ENCODE data around the gene BTBD9. TPM values are rescaled to one million over a fixed set of nuclear protein-coding genes. Genes with fewer than 3 reads are reported as not detected.

The BTBD9 gene
- total and polyA plus RNA-seq, 2 experiments from 2014 or later: 10.0 to 13.7 TPM

DNA sequence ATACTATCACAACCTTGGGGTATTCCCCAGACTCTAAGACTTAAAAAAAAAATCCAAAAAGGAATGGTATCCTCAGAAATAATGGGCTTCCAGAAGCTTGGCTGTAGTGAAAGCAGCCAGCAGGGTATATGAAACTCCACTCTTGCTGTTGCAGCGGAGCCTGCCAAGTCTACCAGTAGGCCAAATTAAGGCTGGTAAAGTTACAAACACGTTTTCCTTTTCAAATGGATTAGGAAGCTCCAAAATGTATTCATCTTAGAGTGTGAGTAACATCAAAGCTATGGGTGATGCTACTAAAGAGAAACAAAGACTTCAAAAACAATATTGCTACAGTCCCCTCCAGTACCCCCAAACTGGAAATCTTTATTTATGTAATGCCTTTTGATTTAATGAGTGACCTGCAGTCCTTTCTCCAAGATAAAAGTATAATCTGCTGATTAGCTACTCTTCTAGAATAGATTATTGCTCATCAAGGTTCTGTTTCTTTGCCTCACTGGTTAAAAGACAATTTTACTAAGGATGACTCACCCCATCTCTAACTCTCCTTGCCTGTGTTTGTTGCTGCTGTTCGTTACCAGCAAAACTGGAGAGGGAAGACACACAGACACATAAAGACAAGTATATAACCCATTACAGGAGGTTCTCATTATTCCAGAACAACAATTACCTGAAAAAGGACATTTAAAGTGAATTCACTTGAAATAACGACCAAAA, 84.9 kb downstream of the BTBD9 start:
- no peak overlapping the region for H2AFZ ChIP-seq
- peaks cover 20% of the 10 kb centered on the region for H3F3A ChIP-seq (ENCODE audit: insufficient read depth)
- H3K9me3 ChIP-seq (ENCODE audit: low read depth): no peaks in the 10 kb centered on the region
- peak overlapping the region; percentile 1; the same call in 1 of the 2 replicates for H3K9ac ChIP-seq
- peak overlapping the region; percentile 33 for H3K4me2 ChIP-seq (ENCODE audit: unreplicated experiment)
- 0 out of 2 replicates have a peak, but pooled peaks cover 4% of the 10 kb centered on the region for H3K9me2 ChIP-seq (ENCODE audit: insufficient read depth)
- in situ Hi-C loops (cut with MboI): no loop called here
- peak; percentile 82 for DNase-seq
- H3K36me3 ChIP-seq (ENCODE audit: low read depth): no peaks in the 10 kb centered on the region
- 30 to 32% methylated on average over 4 of the region's 4 CpGs for WGBS, 2 experiments (ENCODE audit: low coverage in 1 of 2, low lambda C conversion rate in 2 of 2, missing lambda C conversion rate in 2 of 2)
- H3K27me3 ChIP-seq (replicated peaks; ENCODE audit: insufficient read depth): no peaks in the 10 kb centered on the region
- H4K20me1 ChIP-seq (ENCODE audit: insufficient read depth): no peaks in the 10 kb centered on the region
- H3K79me2 ChIP-seq (ENCODE audit: insufficient read depth): no peaks in the 10 kb centered on the region
- no peak for TF ChIP-seq EZH2phosphoT487 (IDR thresholded peaks at IDR 0.05; ENCODE audit: insufficient read depth, low read depth)
- no peak for TF ChIP-seq EZH2 (IDR thresholded peaks at IDR 0.05; ENCODE audit: insufficient read depth, poor library complexity, severe bottlenecking)
- peaks cover 13% of the 10 kb centered on the region for H3K4me1 ChIP-seq (ENCODE audit: insufficient read depth)
- peak overlapping the region; percentile 48 for H3K27ac ChIP-seq
- H3K4me3 ChIP-seq: no peak overlapping the region

GRCh38 chr6:38554014-38554413, 85.7 kb downstream of the BTBD9 start:
- Histone ChIP-seq H3K9ac (no peak overlapping the region), H3K36me3 (ENCODE audit: low read depth) (no peaks in the 10 kb centered on the region), H3K4me2 (ENCODE audit: unreplicated experiment) (no peak overlapping the region), H3K27me3 (replicated peaks; ENCODE audit: insufficient read depth) (no peaks in the 10 kb centered on the region), H3K4me1 (ENCODE audit: insufficient read depth) (peaks cover 13% of the 10 kb centered on the region), H4K20me1 (ENCODE audit: insufficient read depth) (no peaks in the 10 kb centered on the region), H3K79me2 (ENCODE audit: insufficient read depth) (no peaks in the 10 kb centered on the region), H2AFZ (no peak overlapping the region), H3F3A (ENCODE audit: insufficient read depth) (peaks cover 20% of the 10 kb centered on the region), H3K9me2 (ENCODE audit: insufficient read depth) (0 out of 2 replicates have a peak, but pooled peaks cover 4% of the 10 kb centered on the region), H3K4me3 (no peak overlapping the region), H3K9me3 (ENCODE audit: low read depth) (no peaks in the 10 kb centered on the region), H3K27ac (no peak overlapping the region)
- in situ Hi-C loops (cut with MboI): no loop called here
- DNase-seq: no peak
- TF ChIP-seq EZH2phosphoT487 (IDR thresholded peaks at IDR 0.05; ENCODE audit: insufficient read depth, low read depth): no peak
- no peak for TF ChIP-seq EZH2 (IDR thresholded peaks at IDR 0.05; ENCODE audit: insufficient read depth, poor library complexity, severe bottlenecking)

- no peaks in the 10 kb centered on the region for H3K27me3 ChIP-seq (replicated peaks; ENCODE audit: insufficient read depth)
- H3K9ac ChIP-seq: no peak overlapping the region
- no peaks in the 10 kb centered on the region for H4K20me1 ChIP-seq (ENCODE audit: insufficient read depth)
- DNase-seq: no peak
- H3K79me2 ChIP-seq (ENCODE audit: insufficient read depth): no peaks in the 10 kb centered on the region
- H3K9me3 ChIP-seq (ENCODE audit: low read depth): no peaks in the 10 kb centered on the region
- TF ChIP-seq EZH2phosphoT487 (IDR thresholded peaks at IDR 0.05; ENCODE audit: insufficient read depth, low read depth): no peak
- TF ChIP-seq EZH2 (IDR thresholded peaks at IDR 0.05; ENCODE audit: insufficient read depth, poor library complexity, severe bottlenecking): no peak
- no peak overlapping the region for H3K4me2 ChIP-seq (ENCODE audit: unreplicated experiment)
- H3K36me3 ChIP-seq (ENCODE audit: low read depth): no peaks in the 10 kb centered on the region
- H3F3A ChIP-seq (ENCODE audit: insufficient read depth): peaks cover 20% of the 10 kb centered on the region
- no peak overlapping the region for H2AFZ ChIP-seq
- WGBS, 2 experiments (ENCODE audit: low coverage in 1 of 2, low lambda C conversion rate in 2 of 2, missing lambda C conversion rate in 2 of 2): 85 to 93% methylated on average over 3 of the region's 3 CpGs
- 0 out of 2 replicates have a peak, but pooled peaks cover 4% of the 10 kb centered on the region for H3K9me2 ChIP-seq (ENCODE audit: insufficient read depth)
- no peak overlapping the region for H3K4me3 ChIP-seq
- peaks cover 13% of the 10 kb centered on the region for H3K4me1 ChIP-seq (ENCODE audit: insufficient read depth)
- in situ Hi-C loops (cut with MboI): no loop called here
- no peak overlapping the region for H3K27ac ChIP-seq
Measured at GRCh38 chr6:38552121-38552520, 87.6 kb downstream of the BTBD9 start.

GRCh38 chr6:38549795-38550194, 89.9 kb downstream of the BTBD9 start:
- H2AFZ ChIP-seq: no peak overlapping the region
- no peak overlapping the region for H3K27ac ChIP-seq
- H3K9me2 ChIP-seq (ENCODE audit: insufficient read depth): 0 out of 2 replicates have a peak, but pooled peaks cover 4% of the 10 kb centered on the region
- no peaks in the 10 kb centered on the region for H3K27me3 ChIP-seq (replicated peaks; ENCODE audit: insufficient read depth)
- no peaks in the 10 kb centered on the region for H3K9me3 ChIP-seq (ENCODE audit: low read depth)
- in situ Hi-C loops (cut with MboI): no loop called here
- no peak for TF ChIP-seq EZH2phosphoT487 (IDR thresholded peaks at IDR 0.05; ENCODE audit: insufficient read depth, low read depth)
- no peak for TF ChIP-seq EZH2 (IDR thresholded peaks at IDR 0.05; ENCODE audit: insufficient read depth, poor library complexity, severe bottlenecking)
- no peak overlapping the region for H3K4me2 ChIP-seq (ENCODE audit: unreplicated experiment)
- 94 to 95% methylated on average over 5 of the region's 5 CpGs for WGBS, 2 experiments (ENCODE audit: low coverage in 1 of 2, low lambda C conversion rate in 2 of 2, missing lambda C conversion rate in 2 of 2)
- no peak for DNase-seq
- no peak overlapping the region for H3K4me3 ChIP-seq
- H4K20me1 ChIP-seq (ENCODE audit: insufficient read depth): no peaks in the 10 kb centered on the region
- H3K36me3 ChIP-seq (ENCODE audit: low read depth): no peaks in the 10 kb centered on the region
- no peak overlapping the region for H3K9ac ChIP-seq
- peaks cover 16% of the 10 kb centered on the region for H3F3A ChIP-seq (ENCODE audit: insufficient read depth)
- peaks cover 8% of the 10 kb centered on the region for H3K4me1 ChIP-seq (ENCODE audit: insufficient read depth)
- H3K79me2 ChIP-seq (ENCODE audit: insufficient read depth): no peaks in the 10 kb centered on the region

Data from GM23248 (cell line).